Measurements from ENCODE around the gene SAMD8. TPM values are rescaled to one million over a fixed set of nuclear protein-coding genes. Genes with fewer than 3 reads are reported as not detected.
A peak's percentile ranks its signal among the peaks of the same experiment; 100 is the strongest.
"Not testable (repeated sequence)": the region's sequence is repeated elsewhere in the genome, so short reads cannot be mapped to it uniquely, and the experiment has no call there.

Gene SAMD8
- polyA plus RNA-seq, 1 experiment = 32.2 TPM

DNA sequence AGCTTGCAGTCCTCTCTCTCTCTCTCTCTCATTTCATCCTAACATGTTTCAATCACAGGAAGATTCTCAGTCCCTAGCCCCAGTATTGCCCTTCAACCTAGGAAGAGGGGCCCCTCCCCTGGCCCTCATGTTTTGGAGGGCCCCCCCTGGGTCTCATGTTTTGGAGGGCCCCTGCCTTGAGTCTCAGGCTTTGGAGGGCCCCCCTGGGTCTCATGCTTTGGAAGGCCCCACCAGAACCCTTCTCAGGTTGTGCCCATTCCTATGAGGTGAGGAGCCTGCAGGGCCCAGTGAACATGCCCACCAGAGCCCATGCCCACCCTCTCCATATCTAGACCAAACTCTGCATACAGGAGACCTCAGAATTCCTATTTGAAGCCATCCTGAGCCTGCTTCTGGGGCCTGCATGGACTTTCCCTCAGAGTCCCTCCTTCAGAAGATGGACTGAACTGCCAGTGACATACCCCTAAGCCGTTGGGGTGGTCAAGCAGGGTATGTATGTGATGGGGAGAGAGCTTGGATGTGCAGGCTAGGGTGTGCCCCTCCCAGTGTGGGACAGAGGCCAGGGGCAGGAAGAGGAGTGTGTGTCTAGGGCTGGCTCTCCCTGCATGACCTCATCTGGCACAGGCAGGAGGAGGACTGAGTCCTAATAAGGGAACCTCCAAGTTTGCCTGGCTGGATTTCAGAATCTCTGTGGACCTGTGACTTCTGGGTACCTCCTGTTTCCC, 91.0 kb downstream of the SAMD8 start:
- Histone ChIP-seq H3K9me3 (ENCODE audit: control insufficient read depth, insufficient read depth, low read length) (no peaks in the 10 kb centered on the region), H3K4me3 (ENCODE audit: low read depth, low read length) (no peak overlapping the region), H3K27ac (ENCODE audit: low read depth, low read length) (peak overlapping the region; percentile 11), H3K27me3 (ENCODE audit: control insufficient read depth, insufficient read depth, low read length) (no peaks in the 10 kb centered on the region)
- DNase-seq (ENCODE audit: low read depth, low spot score) = no peak
- TF ChIP-seq, protein P1, sequence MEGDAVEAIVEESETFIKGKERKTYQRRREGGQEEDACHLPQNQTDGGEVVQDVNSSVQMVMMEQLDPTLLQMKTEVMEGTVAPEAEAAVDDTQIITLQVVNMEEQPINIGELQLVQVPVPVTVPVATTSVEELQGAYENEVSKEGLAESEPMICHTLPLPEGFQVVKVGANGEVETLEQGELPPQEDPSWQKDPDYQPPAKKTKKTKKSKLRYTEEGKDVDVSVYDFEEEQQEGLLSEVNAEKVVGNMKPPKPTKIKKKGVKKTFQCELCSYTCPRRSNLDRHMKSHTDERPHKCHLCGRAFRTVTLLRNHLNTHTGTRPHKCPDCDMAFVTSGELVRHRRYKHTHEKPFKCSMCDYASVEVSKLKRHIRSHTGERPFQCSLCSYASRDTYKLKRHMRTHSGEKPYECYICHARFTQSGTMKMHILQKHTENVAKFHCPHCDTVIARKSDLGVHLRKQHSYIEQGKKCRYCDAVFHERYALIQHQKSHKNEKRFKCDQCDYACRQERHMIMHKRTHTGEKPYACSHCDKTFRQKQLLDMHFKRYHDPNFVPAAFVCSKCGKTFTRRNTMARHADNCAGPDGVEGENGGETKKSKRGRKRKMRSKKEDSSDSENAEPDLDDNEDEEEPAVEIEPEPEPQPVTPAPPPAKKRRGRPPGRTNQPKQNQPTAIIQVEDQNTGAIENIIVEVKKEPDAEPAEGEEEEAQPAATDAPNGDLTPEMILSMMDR (IDR thresholded peaks at IDR 0.05; ENCODE audit: low read depth, low read length) = no peak
- ChIA-PET POLR2A (no interaction called here), CTCF (no interaction called here)

DNA sequence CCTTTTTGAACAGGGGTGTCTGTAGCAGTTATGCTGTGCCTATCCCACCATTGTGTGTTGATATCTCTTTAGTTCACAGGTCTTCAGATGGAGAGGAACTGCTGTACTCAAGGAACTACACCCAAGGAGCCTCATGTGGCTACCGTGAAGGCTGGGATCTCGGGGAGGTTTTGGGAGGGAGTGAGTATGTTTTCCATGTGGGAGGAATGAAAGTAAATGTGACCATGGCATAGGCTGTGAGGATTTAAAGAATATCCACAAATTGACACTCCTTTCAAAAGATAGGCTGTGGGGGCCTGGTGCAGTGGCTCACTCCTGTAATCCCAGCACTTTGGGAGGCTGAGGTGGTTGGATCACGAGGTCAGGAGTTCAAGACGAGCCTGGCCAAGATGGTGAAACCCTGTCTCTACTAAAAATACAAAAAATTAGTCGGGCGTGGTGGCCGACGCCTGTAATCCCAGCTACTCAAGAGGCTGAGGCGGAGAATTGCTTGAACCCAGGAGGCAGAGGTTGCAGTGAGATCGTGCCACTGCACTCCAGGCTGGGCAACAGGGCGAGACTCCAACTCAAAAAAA, 91.7 kb downstream of the SAMD8 start:
- H3K9me3 ChIP-seq (ENCODE audit: control insufficient read depth, insufficient read depth, low read length); H3K27me3 ChIP-seq (ENCODE audit: control insufficient read depth, insufficient read depth, low read length); DNase-seq (ENCODE audit: low read depth, low spot score); POLR2A ChIA-PET; H3K4me3 ChIP-seq (ENCODE audit: low read depth, low read length): not testable (repeated sequence)
- peak overlapping the region; percentile 11 for H3K27ac ChIP-seq (ENCODE audit: low read depth, low read length)
- CTCF ChIA-PET = interaction anchor here (0.6 kb wide), 1 partner anchor 24 kb away, joined by 3 read pairs; no protein-coding TSS in a partner anchor

GRCh38 chr10:75203724-75204123, 92.3 kb downstream of the SAMD8 start:
- DNase-seq (ENCODE audit: low read depth, low spot score) = no peak
- POLR2A ChIA-PET = no interaction called here
- CTCF ChIA-PET = interaction anchor here (0.6 kb wide), 1 partner anchor 24 kb away, joined by 3 read pairs; no protein-coding TSS in a partner anchor
- Histone ChIP-seq H3K4me3 (ENCODE audit: low read depth, low read length) (no peak overlapping the region), H3K9me3 (ENCODE audit: control insufficient read depth, insufficient read depth, low read length) (no peaks in the 10 kb centered on the region), H3K27me3 (ENCODE audit: control insufficient read depth, insufficient read depth, low read length) (no peaks in the 10 kb centered on the region), H3K27ac (ENCODE audit: low read depth, low read length) (no peak overlapping the region)
- TF ChIP-seq, protein P1 (IDR thresholded peaks at IDR 0.05; ENCODE audit: low read depth, low read length) = no peak

GRCh38 chr10:75205908-75206307, 94.5 kb downstream of the SAMD8 start:
- TF ChIP-seq, protein P1 (IDR thresholded peaks at IDR 0.05; ENCODE audit: low read depth, low read length) = no peak
- no peaks in the 10 kb centered on the region for H3K9me3 ChIP-seq (ENCODE audit: control insufficient read depth, insufficient read depth, low read length)
- POLR2A ChIA-PET = no interaction called here
- CTCF ChIA-PET = interaction anchor here (0.5 to 1.1 kb wide), 2 partner anchors 20 to 31 kb away, joined by 3 to 13 read pairs; no protein-coding TSS in a partner anchor
- no peak for DNase-seq (ENCODE audit: low read depth, low spot score)
- no peaks in the 10 kb centered on the region for H3K27me3 ChIP-seq (ENCODE audit: control insufficient read depth, insufficient read depth, low read length)
- H3K4me3 ChIP-seq (ENCODE audit: low read depth, low read length) = no peak overlapping the region
- H3K27ac ChIP-seq (ENCODE audit: low read depth, low read length) = no peak overlapping the region

- not testable (repeated sequence) for H3K27ac ChIP-seq (ENCODE audit: low read depth, low read length); DNase-seq (ENCODE audit: low read depth, low spot score); H3K9me3 ChIP-seq (ENCODE audit: control insufficient read depth, insufficient read depth, low read length); H3K4me3 ChIP-seq (ENCODE audit: low read depth, low read length); H3K27me3 ChIP-seq (ENCODE audit: control insufficient read depth, insufficient read depth, low read length)
- CTCF ChIA-PET = interaction anchor here (1.1 kb wide), 1 partner anchor 30 kb away, joined by 3 read pairs; no protein-coding TSS in a partner anchor
- POLR2A ChIA-PET = interaction anchor here (5.4 kb wide), 1 partner anchor 19 kb away, joined by 49 read pairs; no protein-coding TSS in a partner anchor
Observed at GRCh38 chr10:75206638-75207037, 95.2 kb downstream of the SAMD8 start.

All from AG04450 (cell line).